ENCODE results near the gene LCE1A. TPM values are rescaled to one million over a fixed set of nuclear protein-coding genes. Genes with fewer than 3 reads are reported as not detected.
A peak's percentile ranks its signal among the peaks of the same experiment; 100 is the strongest.

LCE1A gene
- total RNA-seq, 6 experiments from 2014 or later, result not detected

DNA sequence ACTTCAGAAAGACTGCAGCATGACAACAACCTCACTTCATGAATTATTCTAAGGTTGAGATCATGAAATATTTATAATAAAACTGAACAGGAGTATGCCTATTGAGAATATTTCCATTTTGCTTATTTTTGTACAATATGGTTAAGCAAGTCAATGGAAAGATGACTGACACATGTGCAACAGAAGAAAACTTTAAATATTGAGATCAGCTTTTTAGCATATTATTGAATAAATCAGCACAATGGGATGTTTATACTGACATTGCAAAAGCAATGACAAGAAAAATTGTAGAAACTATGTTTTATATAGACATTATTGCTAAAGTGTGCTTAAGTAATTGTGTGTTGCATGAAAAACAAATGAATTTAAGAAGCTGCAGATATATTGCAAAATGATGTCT, 37.2 kb downstream of the LCE1A start:
- no peaks in the 10 kb centered on the region for H3K36me3 Mint-ChIP-seq (ENCODE audit: low read depth)
- H3K4me1 Mint-ChIP-seq (ENCODE audit: low read depth), result no peaks in the 10 kb centered on the region
- peaks cover 7% of the 10 kb centered on the region; the same call in 1 of the 2 replicates for H3K27me3 Mint-ChIP-seq (ENCODE audit: insufficient read depth)
- TF ChIP-seq, protein P1, sequence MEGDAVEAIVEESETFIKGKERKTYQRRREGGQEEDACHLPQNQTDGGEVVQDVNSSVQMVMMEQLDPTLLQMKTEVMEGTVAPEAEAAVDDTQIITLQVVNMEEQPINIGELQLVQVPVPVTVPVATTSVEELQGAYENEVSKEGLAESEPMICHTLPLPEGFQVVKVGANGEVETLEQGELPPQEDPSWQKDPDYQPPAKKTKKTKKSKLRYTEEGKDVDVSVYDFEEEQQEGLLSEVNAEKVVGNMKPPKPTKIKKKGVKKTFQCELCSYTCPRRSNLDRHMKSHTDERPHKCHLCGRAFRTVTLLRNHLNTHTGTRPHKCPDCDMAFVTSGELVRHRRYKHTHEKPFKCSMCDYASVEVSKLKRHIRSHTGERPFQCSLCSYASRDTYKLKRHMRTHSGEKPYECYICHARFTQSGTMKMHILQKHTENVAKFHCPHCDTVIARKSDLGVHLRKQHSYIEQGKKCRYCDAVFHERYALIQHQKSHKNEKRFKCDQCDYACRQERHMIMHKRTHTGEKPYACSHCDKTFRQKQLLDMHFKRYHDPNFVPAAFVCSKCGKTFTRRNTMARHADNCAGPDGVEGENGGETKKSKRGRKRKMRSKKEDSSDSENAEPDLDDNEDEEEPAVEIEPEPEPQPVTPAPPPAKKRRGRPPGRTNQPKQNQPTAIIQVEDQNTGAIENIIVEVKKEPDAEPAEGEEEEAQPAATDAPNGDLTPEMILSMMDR (IDR thresholded peaks at IDR 0.05), result no peak
- H3K27ac Mint-ChIP-seq, result no peak overlapping the region
- no peaks in the 10 kb centered on the region; the same call in 1 of the 2 replicates for H3K9me3 Mint-ChIP-seq
- no peak overlapping the region for H3K4me3 Mint-ChIP-seq
- DNase-seq, result no peak

DNA sequence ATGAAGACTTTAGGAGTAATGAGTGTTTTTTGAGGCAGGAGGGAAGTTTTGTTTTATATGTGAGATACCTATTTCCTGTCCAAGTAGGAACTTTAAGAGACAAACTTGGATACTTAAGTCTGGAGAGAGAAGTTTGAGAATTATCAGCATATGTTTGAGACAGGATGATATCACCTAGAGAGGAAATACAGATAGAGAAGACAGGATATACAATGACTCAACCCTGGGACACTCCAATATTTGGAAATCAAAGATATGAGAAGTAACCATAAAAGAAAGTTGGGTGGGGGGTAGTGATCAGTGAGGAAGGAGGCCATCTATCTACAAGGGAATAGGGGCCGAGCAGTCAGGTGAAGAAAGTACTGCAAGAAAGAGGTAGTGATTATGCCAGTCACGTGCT, 39.0 kb downstream of the LCE1A start:
- no peak for DNase-seq
- H3K36me3 Mint-ChIP-seq (ENCODE audit: low read depth), result no peaks in the 10 kb centered on the region
- H3K27me3 Mint-ChIP-seq (ENCODE audit: insufficient read depth), result no peaks in the 10 kb centered on the region
- TF ChIP-seq, protein P1 (IDR thresholded peaks at IDR 0.05), result no peak
- no peak overlapping the region for H3K4me3 Mint-ChIP-seq
- no peaks in the 10 kb centered on the region for H3K9me3 Mint-ChIP-seq
- H3K27ac Mint-ChIP-seq, result no peak overlapping the region
- no peaks in the 10 kb centered on the region; the same call in 1 of the 2 replicates for H3K4me1 Mint-ChIP-seq (ENCODE audit: low read depth)

DNA sequence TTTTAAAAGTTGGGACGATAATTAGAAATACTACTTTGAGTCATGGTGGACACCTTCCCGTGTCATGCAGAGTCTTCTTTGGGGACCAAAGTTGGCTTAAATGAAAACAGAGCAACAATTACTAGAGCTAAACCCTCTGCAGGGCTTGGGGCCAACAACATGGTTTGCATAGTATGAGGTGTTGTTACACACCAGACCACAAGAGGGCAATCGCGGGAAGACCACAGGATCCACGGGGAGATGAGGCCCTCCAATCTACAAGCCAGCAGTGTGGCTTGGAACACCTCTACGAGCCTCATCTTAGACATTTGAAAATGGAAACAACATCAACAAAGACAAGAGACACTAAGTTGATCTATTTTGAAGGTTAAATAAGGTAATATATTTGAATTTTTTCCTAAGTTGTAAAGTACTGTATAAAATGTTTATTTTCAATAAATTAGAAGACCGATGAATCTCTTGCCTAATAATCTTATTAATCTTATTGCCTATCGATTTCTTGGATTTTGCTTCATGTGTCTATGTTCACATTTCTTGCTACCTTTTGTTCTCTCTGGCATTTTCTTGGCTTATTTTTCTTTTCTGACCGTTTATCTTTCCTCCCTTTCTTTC, 42.6 kb downstream of the LCE1A start:
- Mint-ChIP-seq H3K27me3 (ENCODE audit: insufficient read depth) (no peaks in the 10 kb centered on the region; the same call in 1 of the 2 replicates), H3K36me3 (ENCODE audit: low read depth) (no peaks in the 10 kb centered on the region), H3K27ac (no peak overlapping the region), H3K4me3 (no peak overlapping the region), H3K4me1 (ENCODE audit: low read depth) (peaks cover 7% of the 10 kb centered on the region; the same call in 1 of the 2 replicates), H3K9me3 (no peaks in the 10 kb centered on the region)
- TF ChIP-seq, protein P1 (IDR thresholded peaks at IDR 0.05), result peak; percentile 89
- DNase-seq, result peak; percentile 51

DNA sequence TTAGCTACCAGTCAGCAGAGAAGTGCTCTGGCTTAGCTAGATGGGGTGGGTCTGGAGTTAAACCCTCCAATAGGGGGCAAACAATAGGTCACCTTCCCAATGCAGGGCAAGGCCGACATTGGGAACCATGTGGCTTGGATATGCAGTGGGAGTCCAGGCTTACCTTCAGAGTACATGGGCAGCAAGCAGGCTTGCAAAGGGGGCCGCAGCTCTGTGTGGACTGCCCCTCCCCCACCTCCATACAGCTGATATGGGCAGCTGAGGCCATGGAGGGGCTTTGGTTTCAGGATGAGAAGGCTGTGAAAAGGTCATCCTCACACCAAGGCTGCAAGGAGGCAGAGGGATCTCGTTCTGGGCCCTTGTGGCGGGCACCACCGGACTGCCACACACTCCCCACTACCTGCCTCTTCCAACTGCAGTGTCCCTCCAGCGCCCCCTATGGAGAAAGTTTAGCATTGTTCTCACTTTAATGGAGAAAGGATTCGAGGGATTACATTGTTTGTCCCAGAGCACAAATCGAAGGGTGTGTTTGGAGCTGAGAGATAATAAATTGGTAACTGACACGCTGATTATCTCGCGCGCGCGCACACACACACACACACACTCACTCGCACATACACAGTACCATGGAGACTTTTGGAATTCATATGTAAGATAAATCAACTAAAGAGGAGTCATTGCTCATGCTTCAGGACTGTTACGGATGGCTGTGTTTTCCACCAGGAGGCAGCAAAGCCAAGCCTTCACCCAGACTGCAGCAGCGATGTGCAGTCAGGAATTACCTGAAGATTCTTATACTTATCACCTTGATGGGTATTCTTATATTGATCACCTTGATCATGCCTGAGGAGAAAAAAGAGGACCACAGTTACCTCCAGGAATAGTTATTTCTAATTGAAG, 43.8 kb downstream of the LCE1A start:
- no peak overlapping the region for H3K27ac Mint-ChIP-seq
- H3K4me3 Mint-ChIP-seq, result peak overlapping the region; percentile 31; the same call in 1 of the 2 replicates
- peaks cover 7% of the 10 kb centered on the region; the same call in 1 of the 2 replicates for H3K4me1 Mint-ChIP-seq (ENCODE audit: low read depth)
- no peaks in the 10 kb centered on the region for H3K36me3 Mint-ChIP-seq (ENCODE audit: low read depth)
- DNase-seq, result peak; percentile 42
- H3K27me3 Mint-ChIP-seq (ENCODE audit: insufficient read depth), result no peaks in the 10 kb centered on the region; the same call in 1 of the 2 replicates
- TF ChIP-seq, protein P1 (IDR thresholded peaks at IDR 0.05), result peak; percentile 79
- H3K9me3 Mint-ChIP-seq, result no peaks in the 10 kb centered on the region

DNA sequence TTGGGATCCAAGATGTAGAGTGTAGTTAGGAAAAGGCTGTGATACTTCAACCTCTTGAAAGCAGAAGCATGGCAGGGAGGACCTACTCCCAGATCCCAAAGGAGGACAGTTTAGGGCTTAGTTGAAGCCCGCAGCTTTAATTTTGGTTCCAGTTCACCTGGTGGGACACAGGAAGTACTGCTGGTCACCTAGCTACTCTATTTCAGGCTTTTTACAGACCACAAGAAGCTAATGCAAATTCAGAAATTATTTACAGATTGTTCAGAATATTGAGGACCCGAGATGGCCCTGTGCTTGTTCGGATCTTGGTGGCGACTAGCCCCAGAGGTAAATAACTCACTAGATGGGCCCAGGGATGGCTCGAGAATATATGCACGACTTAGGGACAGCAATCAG, 44.5 kb downstream of the LCE1A start:
- H3K27ac Mint-ChIP-seq, result no peak overlapping the region
- TF ChIP-seq, protein P1 (IDR thresholded peaks at IDR 0.05), result no peak
- no peak for DNase-seq

More for the DNA sequence above, 44.5 kb downstream of the LCE1A start:
- Mint-ChIP-seq H3K36me3 (ENCODE audit: low read depth) (no peaks in the 10 kb centered on the region), H3K4me3 (no peak overlapping the region), H3K4me1 (ENCODE audit: low read depth) (peaks cover 7% of the 10 kb centered on the region; the same call in 1 of the 2 replicates), H3K27me3 (ENCODE audit: insufficient read depth) (no peaks in the 10 kb centered on the region; the same call in 1 of the 2 replicates), H3K9me3 (no peaks in the 10 kb centered on the region)

Measured in HFFc6 (cell line).